DMS79 (cell line): ENCODE data around the gene VPS37B.
"Not testable (repeated sequence)": the region's sequence is repeated elsewhere in the genome, so short reads cannot be mapped to it uniquely, and the experiment has no call there.

Source experiments
- DNase-seq: peaks from one replicate; lab custom pipeline; 2025; lab: John Stamatoyannopoulos, UW

The VPS37B gene

GRCh38 chr12:122895704-122896636 lies at the start of gene VPS37B:
TSS of gene VPS37B (minus strand) at chr12:122896124. CDS start at chr12:122896062, 62 bp downstream.
- DNase-seq: peak; percentile 42

GRCh38 chr12:122944605-122945592 lies 49.0 kb upstream of the VPS37B start:
- DNase-seq: no peak

GRCh38 chr12:122943196-122943595 lies 47.3 kb upstream of the VPS37B start:
- DNase-seq: no peak

- no peak for DNase-seq
Observed at GRCh38 chr12:122942637-122943036, 46.7 kb upstream of the VPS37B start.

- not testable (repeated sequence) for DNase-seq
Observed at GRCh38 chr12:122941351-122941750, 45.4 kb upstream of the VPS37B start.

- no peak for DNase-seq
Observed at GRCh38 chr12:122939125-122939524, 43.2 kb upstream of the VPS37B start.

- DNase-seq: no peak
Observed at GRCh38 chr12:122937622-122938091, 41.7 kb upstream of the VPS37B start.

GRCh38 chr12:122935318-122935717 lies 39.4 kb upstream of the VPS37B start:
- no peak for DNase-seq

- no peak for DNase-seq
Observed at GRCh38 chr12:122934722-122935121, 38.8 kb upstream of the VPS37B start.

GRCh38 chr12:122932207-122932606 lies 36.3 kb upstream of the VPS37B start:
- DNase-seq: no peak

- DNase-seq: no peak
Observed at GRCh38 chr12:122929812-122930211, 33.9 kb upstream of the VPS37B start.

GRCh38 chr12:122929148-122929538 lies 33.2 kb upstream of the VPS37B start:
- no peak for DNase-seq

- no peak for DNase-seq
Observed at GRCh38 chr12:122928404-122929147, 32.7 kb upstream of the VPS37B start.

- DNase-seq: no peak
Observed at GRCh38 chr12:122927756-122928403, 32.0 kb upstream of the VPS37B start.

GRCh38 chr12:122921917-122922316 lies 26.0 kb upstream of the VPS37B start:
- no peak for DNase-seq

- DNase-seq: no peak
Observed at GRCh38 chr12:122920687-122921086, 24.8 kb upstream of the VPS37B start.

- DNase-seq: no peak
Observed at GRCh38 chr12:122918827-122919226, 22.9 kb upstream of the VPS37B start.

GRCh38 chr12:122917507-122918121 lies 21.7 kb upstream of the VPS37B start:
- DNase-seq: no peak

GRCh38 chr12:122909442-122910288 lies 13.7 kb upstream of the VPS37B start:
- no peak for DNase-seq

- no peak for DNase-seq
Observed at GRCh38 chr12:122908915-122909314, 13.0 kb upstream of the VPS37B start.
